ENCODE results near the gene CHCHD1.
"Not testable (repeated sequence)": the region's sequence is repeated elsewhere in the genome, so short reads cannot be mapped to it uniquely, and the experiment has no call there.

CHCHD1 gene

DNA sequence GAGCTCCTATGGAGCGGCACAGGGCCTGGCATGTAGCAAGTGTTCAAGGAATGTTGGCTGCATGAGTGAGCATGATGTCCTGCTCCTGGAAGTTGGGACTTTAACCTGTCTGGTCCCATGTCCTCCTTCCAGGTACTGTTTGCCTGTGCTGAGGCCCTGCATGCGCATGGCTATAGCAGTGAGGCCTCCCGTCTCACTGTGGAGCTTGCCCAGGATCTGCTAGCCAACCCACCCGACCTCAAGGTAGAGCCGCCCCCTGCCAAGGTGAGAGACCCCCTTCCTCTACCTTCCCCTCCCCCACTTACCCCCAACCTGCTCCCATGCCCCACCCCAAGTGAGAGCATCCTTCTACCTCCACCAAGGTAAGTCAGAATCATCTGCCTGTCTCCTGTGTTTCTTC lies 11.6 kb downstream of the CHCHD1 start:
- no peak for DNase-seq (ENCODE audit: low spot score)

- DNase-seq (ENCODE audit: low spot score), result not testable (repeated sequence)
These were observed 13.6 kb downstream of the CHCHD1 start for GRCh38 chr10:73795491-73795890.

- not testable (repeated sequence) for DNase-seq (ENCODE audit: low spot score)
These were observed 14.2 kb downstream of the CHCHD1 start for GRCh38 chr10:73796035-73796434.

- DNase-seq (ENCODE audit: low spot score), result no peak
These were observed 14.9 kb downstream of the CHCHD1 start for GRCh38 chr10:73796766-73797165.

DNA sequence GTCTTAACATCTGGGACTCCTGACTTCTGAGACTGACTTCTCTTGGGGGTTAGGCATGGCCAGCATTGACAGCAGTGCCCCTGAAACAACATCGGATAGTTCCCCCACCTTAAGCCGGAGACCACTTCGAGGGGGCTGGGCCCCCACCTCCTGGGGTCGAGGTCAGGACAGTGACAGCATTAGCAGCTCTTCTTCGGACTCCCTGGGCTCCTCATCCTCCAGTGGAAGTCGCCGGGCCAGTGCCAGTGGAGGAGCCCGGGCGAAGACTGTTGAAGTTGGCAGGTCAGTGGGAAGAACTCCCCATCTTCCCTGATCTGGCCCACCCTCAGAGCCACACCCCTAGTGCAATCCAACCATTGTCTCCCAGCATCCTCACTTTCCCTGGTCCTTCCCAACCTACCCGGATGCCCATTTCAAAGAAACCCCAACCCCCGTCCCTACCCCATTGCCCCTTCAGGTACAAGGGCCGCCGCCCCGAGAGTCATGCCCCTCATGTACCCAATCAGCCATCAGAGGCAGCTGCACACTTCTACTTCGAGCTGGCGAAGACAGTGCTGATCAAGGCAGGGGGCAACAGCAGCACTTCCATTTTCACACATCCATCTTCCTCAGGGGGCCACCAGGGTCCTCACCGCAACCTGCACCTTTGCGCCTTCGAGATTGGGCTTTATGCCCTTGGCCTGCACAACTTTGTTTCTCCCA lies 15.6 kb downstream of the CHCHD1 start:
- no peak for DNase-seq (ENCODE audit: low spot score)

GRCh38 chr10:73798087-73798486 lies 16.2 kb downstream of the CHCHD1 start:
- DNase-seq (ENCODE audit: low spot score), result no peak

GRCh38 chr10:73798927-73799560 lies 17.2 kb downstream of the CHCHD1 start:
- no peak for DNase-seq (ENCODE audit: low spot score)

DNA sequence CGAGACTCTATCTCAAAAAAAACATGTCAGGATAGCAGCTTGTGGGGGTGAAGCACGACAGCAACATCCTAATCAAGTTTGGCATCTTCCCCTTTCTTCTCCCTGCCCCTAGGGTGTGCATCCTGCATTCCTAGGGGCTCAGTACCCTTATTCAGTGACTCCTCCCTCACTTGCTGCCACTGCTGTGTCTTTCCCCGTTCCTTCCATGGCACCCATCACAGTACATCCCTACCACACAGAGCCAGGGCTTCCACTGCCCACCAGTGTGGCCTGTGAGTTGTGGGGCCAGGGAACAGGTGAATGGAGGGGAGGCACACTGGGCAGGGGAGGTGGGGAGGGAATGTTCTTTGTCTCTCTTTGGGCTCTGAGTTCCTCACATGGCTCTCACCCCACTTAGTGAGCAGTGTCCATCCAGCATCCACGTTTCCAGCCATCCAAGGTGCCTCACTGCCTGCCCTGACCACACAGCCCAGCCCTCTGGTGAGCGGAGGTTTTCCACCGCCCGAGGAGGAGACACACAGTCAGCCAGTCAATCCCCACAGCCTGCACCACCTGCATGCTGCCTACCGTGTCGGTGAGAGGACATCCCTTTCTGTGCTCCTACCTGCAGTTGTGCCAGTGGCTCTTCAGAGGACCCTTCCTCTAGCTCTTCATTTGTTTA lies 18.2 kb downstream of the CHCHD1 start:
- DNase-seq (ENCODE audit: low spot score), result no peak

DNA sequence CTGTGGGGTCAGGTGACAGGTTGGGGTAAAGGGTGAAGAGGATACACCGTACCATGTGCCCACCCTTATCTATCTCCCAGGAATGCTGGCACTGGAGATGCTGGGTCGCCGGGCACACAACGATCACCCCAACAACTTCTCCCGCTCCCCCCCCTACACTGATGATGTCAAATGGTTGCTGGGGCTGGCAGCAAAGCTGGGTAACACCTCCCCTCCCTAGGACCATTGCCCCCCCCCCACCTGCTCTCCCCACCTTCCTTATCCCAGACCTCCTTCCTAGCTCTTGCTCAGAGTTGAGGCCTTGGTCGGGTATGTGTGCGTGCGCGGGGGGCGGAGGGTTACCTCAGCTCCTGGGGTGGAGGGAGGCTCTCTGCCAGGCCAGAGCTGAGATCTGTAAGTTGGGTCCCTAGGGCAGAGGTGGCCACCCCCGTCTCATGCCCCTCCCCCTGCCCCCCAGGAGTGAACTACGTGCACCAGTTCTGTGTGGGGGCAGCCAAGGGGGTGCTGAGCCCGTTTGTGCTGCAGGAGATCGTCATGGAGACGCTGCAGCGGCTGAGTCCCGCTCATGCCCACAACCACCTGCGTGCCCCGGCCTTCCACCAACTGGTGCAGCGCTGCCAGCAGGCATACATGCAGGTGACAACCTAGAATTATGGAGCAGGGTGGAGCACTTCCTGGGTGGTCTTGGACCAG lies 18.9 kb downstream of the CHCHD1 start:
- no peak for DNase-seq (ENCODE audit: low spot score)

DNA sequence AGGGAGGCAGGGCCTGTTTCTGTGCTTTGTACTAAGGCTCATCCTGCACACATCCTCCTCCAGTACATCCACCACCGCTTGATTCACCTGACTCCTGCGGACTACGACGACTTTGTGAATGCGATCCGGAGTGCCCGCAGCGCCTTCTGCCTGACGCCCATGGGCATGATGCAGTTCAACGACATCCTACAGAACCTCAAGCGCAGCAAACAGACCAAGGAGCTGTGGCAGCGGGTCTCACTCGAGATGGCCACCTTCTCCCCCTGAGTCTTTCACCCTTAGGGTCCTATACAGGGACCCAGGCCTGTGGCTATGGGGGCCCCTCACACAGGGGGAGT lies 19.4 kb downstream of the CHCHD1 start:
- DNase-seq (ENCODE audit: low spot score), result no peak

DNA sequence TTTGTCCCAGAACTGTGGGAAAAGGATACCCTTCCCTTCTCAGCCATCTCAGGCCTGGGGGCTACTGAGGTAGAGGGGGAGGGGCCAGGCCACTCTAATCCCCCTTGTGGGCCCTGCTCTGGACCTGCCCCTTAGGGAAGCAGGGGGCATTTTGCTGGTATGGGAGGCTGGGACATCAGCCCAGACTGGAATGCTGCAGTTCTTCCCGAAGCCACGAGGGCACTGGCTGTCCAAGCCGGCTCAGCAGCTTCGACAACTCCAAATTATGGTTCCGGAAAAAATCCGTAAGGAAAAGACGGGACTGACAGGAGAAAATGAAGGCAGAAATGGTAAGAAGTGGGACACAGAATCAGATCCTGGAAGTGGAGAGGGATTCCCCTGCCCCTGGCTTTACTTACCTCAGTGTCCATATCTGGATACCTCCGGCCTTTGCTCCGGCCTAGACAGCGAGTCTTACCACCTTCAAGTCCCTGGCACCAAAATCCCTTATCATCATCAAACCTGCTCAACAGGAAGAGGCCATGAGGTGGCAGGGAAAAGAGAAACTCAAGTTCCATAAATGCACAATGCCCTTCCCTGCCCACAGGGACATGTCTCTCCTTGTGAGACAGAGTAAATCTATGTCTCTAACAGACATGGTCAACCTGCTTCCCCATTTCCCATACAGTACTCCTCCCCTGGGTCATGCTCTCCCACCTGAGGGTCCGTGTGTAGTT lies 20.6 kb downstream of the CHCHD1 start:
- no peak for DNase-seq (ENCODE audit: low spot score)

- no peak for DNase-seq (ENCODE audit: low spot score)
These were observed 21.9 kb downstream of the CHCHD1 start for GRCh38 chr10:73803680-73804286.

GRCh38 chr10:73806176-73806950 lies 24.5 kb downstream of the CHCHD1 start:
- DNase-seq (ENCODE audit: low spot score), result no peak

DNA sequence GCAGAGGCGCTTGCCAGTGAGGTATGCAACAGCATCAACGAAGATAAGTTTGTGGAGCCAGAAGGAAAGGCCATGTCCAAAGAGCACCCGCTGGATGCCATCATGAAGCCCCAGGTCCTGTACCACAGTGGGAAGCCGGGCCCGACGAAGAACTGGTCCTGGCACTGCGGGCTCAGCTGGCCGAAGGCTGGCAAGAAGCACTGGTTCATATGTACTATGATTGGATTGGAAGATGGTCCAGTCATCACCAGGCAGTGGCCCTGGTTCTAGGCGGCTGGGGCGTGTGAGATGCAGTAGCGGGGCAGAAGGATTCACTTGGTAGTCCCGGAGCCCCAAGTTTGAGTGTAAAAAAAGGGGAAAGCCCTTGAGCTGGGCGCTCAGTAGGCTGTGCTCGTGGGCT lies 25.6 kb downstream of the CHCHD1 start:
- DNase-seq (ENCODE audit: low spot score), result no peak

GRCh38 chr10:73808021-73808815 lies 26.4 kb downstream of the CHCHD1 start:
- DNase-seq (ENCODE audit: low spot score), result no peak

DNA sequence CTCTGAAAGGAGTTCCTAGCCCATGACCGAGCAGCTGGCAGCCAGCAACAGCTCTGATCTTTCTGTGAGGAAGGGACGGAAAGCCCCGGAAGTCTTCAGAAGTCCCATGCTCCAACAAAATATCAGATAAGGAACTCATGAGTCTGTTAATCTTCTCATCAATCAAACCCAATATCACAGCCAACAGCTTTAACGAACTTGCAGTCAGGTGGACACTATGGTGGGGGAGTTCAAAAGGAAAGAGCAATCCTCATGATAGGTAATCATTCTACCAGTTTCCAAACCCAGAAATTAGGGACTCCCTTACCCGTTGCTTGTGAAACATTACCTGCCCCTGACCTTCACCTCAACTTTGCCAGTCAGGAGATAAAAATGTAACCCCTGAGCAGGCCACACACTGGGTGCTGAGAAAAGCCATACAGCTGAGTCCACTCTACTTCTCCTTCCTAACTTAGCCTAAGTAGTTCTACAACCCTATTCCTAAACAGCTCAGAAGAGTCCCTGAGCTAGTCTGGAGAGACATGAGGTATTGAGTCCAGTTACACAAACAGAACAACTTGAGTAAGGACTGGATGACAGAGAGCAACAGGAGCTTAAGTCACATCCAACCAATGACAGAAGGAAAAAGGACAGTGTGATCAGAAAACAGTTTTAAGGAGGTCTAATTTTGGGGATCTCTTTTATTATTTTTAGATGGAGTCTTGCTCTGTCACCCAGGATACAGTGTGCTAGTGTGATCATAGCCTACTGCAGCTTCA lies 27.4 kb downstream of the CHCHD1 start:
- no peak for DNase-seq (ENCODE audit: low spot score)

GRCh38 chr10:73810358-73810734 lies 28.5 kb downstream of the CHCHD1 start:
- DNase-seq (ENCODE audit: low spot score), result peak; percentile 11

DNA sequence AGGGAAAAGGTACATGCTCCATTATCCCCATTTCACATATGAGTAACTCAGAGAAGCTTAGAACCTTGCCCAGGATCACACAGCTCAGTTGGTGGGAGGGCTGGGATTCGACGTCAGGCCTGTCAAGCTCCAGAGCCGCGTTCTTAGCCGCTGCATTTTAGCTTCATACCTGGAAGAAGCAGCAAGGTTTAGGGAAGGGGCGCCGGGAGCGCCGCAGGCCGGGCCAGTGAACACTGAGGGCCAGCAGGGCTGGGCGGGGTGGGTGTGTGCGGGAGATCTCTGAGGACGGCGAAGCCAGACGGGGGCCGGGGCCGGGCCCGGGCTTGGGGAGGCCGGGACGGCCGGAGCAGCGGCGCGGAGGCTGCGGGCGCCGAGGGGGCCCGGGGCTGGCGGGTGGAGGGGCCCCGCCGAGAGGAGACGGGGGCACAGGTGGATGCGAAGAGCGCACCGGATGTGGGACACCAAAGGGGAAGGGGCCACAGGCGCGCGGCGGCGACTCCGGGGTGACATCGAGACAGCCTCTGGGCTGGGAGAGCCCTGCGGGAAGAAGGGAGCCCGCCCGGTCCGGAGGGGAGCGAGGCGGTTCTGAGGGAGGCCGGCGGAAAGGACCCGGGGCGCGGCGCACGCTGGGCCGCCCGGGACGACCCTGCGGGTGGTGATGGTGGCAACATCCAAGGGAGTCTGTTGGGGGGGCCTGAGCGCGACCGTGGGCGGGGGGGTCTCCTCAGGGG lies 29.1 kb downstream of the CHCHD1 start:
- peak; percentile 66 for DNase-seq (ENCODE audit: low spot score)

- no peak for DNase-seq (ENCODE audit: low spot score)
These were observed 30.8 kb downstream of the CHCHD1 start for GRCh38 chr10:73812657-73813056.

Measured in CD4-positive, alpha-beta T cell treated with Interleukin-6 at 100 ng/mL for 8 hours (primary cell).